Thyroid gland (tissue), 4 donors: ENCODE measurements around the gene FAM168A.

Source experiments
- CTCF ChIP-seq, 6 experiments: fragments of 200-600 bp in 3 of 6; fragments of 450-650 bp in 3 of 6; sonication (generic) in 3 of 6; IDR thresholded peaks; one replicate each; pipeline ENCODE4 v1.5.1; 2016 to 2019; ENCODE audit warnings: antibody characterized with exemption in 6 of 6, mild to moderate bottlenecking in 2 of 6, inconsistent platforms in 1 of 6, moderate library complexity in 1 of 6
- POLR2A ChIP-seq, 2 donors: fragments of 450-650 bp; IDR thresholded peaks; one replicate each; pipeline ENCODE4 v1.6.1; 2017; ENCODE audit warnings: antibody characterized with exemption in 2 of 2, mild to moderate bottlenecking in 2 of 2, moderate library complexity in 1 of 2

- TF ChIP-seq POLR2A (IDR thresholded peaks at IDR 0.05) (no peak), CTCF (IDR thresholded peaks at IDR 0.05) (no peak)
Observed at GRCh38 chr11:73389134-73389525, 208.8 kb downstream of the FAM168A start.
